Neuronal stem cell (in vitro differentiated cells): Measurements from ENCODE around the gene DTNBP1.

ENCODE experiments used
- DNase-seq: peaks from one replicate; pipeline ENCODE4 v3.0.0-alpha.2; 2013; ENCODE audit warnings: low spot score
- H2AFZ ChIP-seq: one replicate; pipeline ENCODE4 v1.6.1; 2013; ENCODE audit warnings: mild to moderate bottlenecking, low read length, inconsistent platforms
- H2AK5ac ChIP-seq: 2 replicates; pipeline ENCODE4 v1.6.1; 2013; ENCODE audit warnings: low read depth, mild to moderate bottlenecking, inconsistent platforms, low read length, moderate library complexity, mixed read lengths
- H2BK120ac ChIP-seq: 2 replicates; pipeline ENCODE4 v1.6.1; 2013; ENCODE audit warnings: low read depth, mild to moderate bottlenecking, inconsistent platforms, low read length, moderate library complexity, mixed read lengths
- H2BK12ac ChIP-seq: one replicate; pipeline ENCODE4 v1.6.1; 2013; ENCODE audit warnings: low read length, inconsistent platforms
- H2BK15ac ChIP-seq: 2 replicates; pipeline ENCODE4 v1.6.1; 2013; ENCODE audit warnings: mild to moderate bottlenecking, low read length, inconsistent platforms, mixed read lengths
- H2BK5ac ChIP-seq: one replicate; pipeline ENCODE4 v1.6.1; 2013; ENCODE audit warnings: inconsistent platforms, mild to moderate bottlenecking, low read length, moderate library complexity
- H3K14ac ChIP-seq: one replicate; pipeline ENCODE4 v1.6.1; 2013; ENCODE audit warnings: low read length, inconsistent platforms
- H3K18ac ChIP-seq: 2 replicates; pipeline ENCODE4 v1.6.1; 2013; ENCODE audit warnings: low read length, inconsistent platforms
- H3K23ac ChIP-seq: 2 replicates; pipeline ENCODE4 v1.6.1; 2013; ENCODE audit warnings: low read depth, mild to moderate bottlenecking, mixed read lengths, low read length, inconsistent platforms; ENCODE audit not compliant: poor library complexity
- H3K27ac ChIP-seq: replicated peaks from 3 replicates; pipeline ENCODE4 v1.5.1; 2013; ENCODE audit warnings: low read length, inconsistent platforms
- H3K27me3 ChIP-seq, 3 experiments: 2 replicates each; pipeline ENCODE4 v1.6.1; 2013; ENCODE audit warnings: low read length in 3 of 3, mild to moderate bottlenecking in 2 of 3, inconsistent platforms in 1 of 3, low read depth in 1 of 3, mixed read lengths in 1 of 3, moderate library complexity in 1 of 3; ENCODE audit not compliant: control insufficient read depth in 3 of 3, insufficient read depth in 3 of 3
- H3K36me3 ChIP-seq, 2 donors: replicated peaks in 1 of 2; 2 replicates each; pipeline ENCODE4 v1.6.1; 2013; ENCODE audit warnings: low read length in 2 of 2; ENCODE audit not compliant: control insufficient read depth in 2 of 2, insufficient read depth in 2 of 2
- H3K4ac ChIP-seq: 2 replicates; pipeline ENCODE4 v1.6.1; 2013; ENCODE audit warnings: inconsistent platforms, mild to moderate bottlenecking, low read length, moderate library complexity
- H3K4me1 ChIP-seq, 2 donors: 1 replicate in 1 of 2; 2 replicates in 1 of 2; pipeline ENCODE4 v1.6.1; 2013; ENCODE audit warnings: low read length in 2 of 2, low read depth in 1 of 2; ENCODE audit not compliant: control insufficient read depth in 2 of 2, insufficient read depth in 1 of 2
- H3K4me2 ChIP-seq: one replicate; pipeline ENCODE4 v1.6.1; 2013; ENCODE audit warnings: mild to moderate bottlenecking, low read length, inconsistent platforms; ENCODE audit not compliant: insufficient read depth, poor library complexity, severe bottlenecking
- H3K4me3 ChIP-seq, 2 donors: 2 replicates each; pipeline ENCODE4 v1.5.1; 2013; ENCODE audit warnings: low read length in 2 of 2, mild to moderate bottlenecking in 2 of 2, inconsistent platforms in 1 of 2, moderate library complexity in 1 of 2
- H3K79me1 ChIP-seq: one replicate; pipeline ENCODE4 v1.6.1; 2013; ENCODE audit warnings: low read depth, mild to moderate bottlenecking, inconsistent platforms, low read length, moderate library complexity
- H3K9ac ChIP-seq: one replicate; pipeline ENCODE4 v1.6.1; 2013; ENCODE audit warnings: mild to moderate bottlenecking, low read depth, low read length, inconsistent platforms; ENCODE audit not compliant: poor library complexity
- H3K9me3 ChIP-seq, 2 donors: replicated peaks in 1 of 2; 2 replicates each; pipeline versions ENCODE3 to v1.6.1; 2013; ENCODE audit warnings: low read length in 2 of 2, mild to moderate bottlenecking in 2 of 2, inconsistent platforms in 1 of 2, low read depth in 1 of 2, mixed read lengths in 1 of 2, moderate library complexity in 1 of 2; ENCODE audit not compliant: control insufficient read depth in 2 of 2, insufficient read depth in 1 of 2
- H4K8ac ChIP-seq: one replicate; pipeline ENCODE4 v1.6.1; 2013; ENCODE audit warnings: low read depth, mild to moderate bottlenecking, inconsistent platforms, low read length, moderate library complexity
- H4K91ac ChIP-seq: one replicate; pipeline ENCODE4 v1.6.1; 2013; ENCODE audit warnings: low read length, low read depth, mild to moderate bottlenecking, inconsistent platforms; ENCODE audit not compliant: poor library complexity
- WGBS, 2 donors: extraction: QIAGEN DNeasy Blood & Tissue Kit; methylation state at CpG; one replicate each; pipeline ENCODE4 v1.1.7; 2013; ENCODE audit warnings: missing lambda C conversion rate in 2 of 2, mixed read lengths in 1 of 2; ENCODE audit not compliant: insufficient read length in 2 of 2, insufficient replicate concordance in 1 of 2; ENCODE audit errors: extremely low coverage in 2 of 2; 5-methylcytosine and 5-hydroxymethylcytosine counted together

DTNBP1 gene

GRCh38 chr6:15627821-15628220 lies 35.0 kb downstream of the DTNBP1 start:
- Histone ChIP-seq H3K36me3 (no peaks in the 10 kb centered on the region), H3K14ac (no peak overlapping the region)
- WGBS, 2 donors, result no CpG with 5 or more reads among the region's 2 CpGs

GRCh38 chr6:15626878-15627674 lies 35.8 kb downstream of the DTNBP1 start:
- Histone ChIP-seq H3K9me3 (no peaks in the 10 kb centered on the region), H2BK120ac (no peak overlapping the region), H3K4ac (no peak overlapping the region), H3K36me3 (no peaks in the 10 kb centered on the region), H4K8ac (no peak overlapping the region), H3K23ac (no peak overlapping the region), H3K79me1 (no peaks in the 10 kb centered on the region), H3K14ac (no peak overlapping the region), H3K4me3 (no peak overlapping the region), H3K4me2 (no peak overlapping the region), H3K9ac (no peak overlapping the region), H2BK12ac (no peak overlapping the region), H2BK5ac (no peak overlapping the region), H2AFZ (no peak overlapping the region), H3K27me3 (no peaks in the 10 kb centered on the region), H4K91ac (no peak overlapping the region), H3K27ac (no peak overlapping the region), H3K4me1 (peaks cover 0 to 8% of the 10 kb centered on the region in 2 donors), H3K18ac (no peak overlapping the region), H2BK15ac (no peak overlapping the region), H2AK5ac (no peak overlapping the region)
- DNase-seq, result no peak
- no CpG with 5 or more reads among the region's 8 CpGs for WGBS, 2 donors

More at GRCh38 chr6:15627821-15628220, 35.0 kb downstream of the DTNBP1 start:
- Histone ChIP-seq H3K9me3 (no peaks in the 10 kb centered on the region), H4K8ac (no peak overlapping the region), H2AK5ac (no peak overlapping the region), H3K27me3 (no peaks in the 10 kb centered on the region), H2BK5ac (no peak overlapping the region), H3K4me1 (peaks cover 0 to 2% of the 10 kb centered on the region in 2 donors), H3K27ac (no peak overlapping the region), H2BK15ac (no peak overlapping the region), H2AFZ (no peak overlapping the region), H2BK120ac (no peak overlapping the region), H3K4me3 (no peak overlapping the region), H3K79me1 (no peaks in the 10 kb centered on the region), H3K4ac (no peak overlapping the region), H3K18ac (no peak overlapping the region), H2BK12ac (no peak overlapping the region), H3K4me2 (no peak overlapping the region), H3K9ac (no peak overlapping the region), H4K91ac (no peak overlapping the region), H3K23ac (no peak overlapping the region)
- no peak for DNase-seq

- Histone ChIP-seq H3K4me3 (no peak overlapping the region), H3K27me3 (no peaks in the 10 kb centered on the region), H4K8ac (no peak overlapping the region), H3K9me3 (no peaks in the 10 kb centered on the region), H3K14ac (no peak overlapping the region), H2AK5ac (no peak overlapping the region), H2AFZ (no peak overlapping the region), H3K9ac (no peak overlapping the region), H3K36me3 (no peaks in the 10 kb centered on the region), H3K4me2 (no peak overlapping the region), H3K4ac (no peak overlapping the region), H3K79me1 (no peaks in the 10 kb centered on the region), H3K18ac (no peak overlapping the region), H2BK5ac (no peak overlapping the region), H3K27ac (no peak overlapping the region), H3K23ac (no peak overlapping the region), H2BK15ac (no peak overlapping the region), H2BK120ac (no peak overlapping the region), H2BK12ac (no peak overlapping the region), H4K91ac (no peak overlapping the region), H3K4me1 (peaks cover 4 to 12% of the 10 kb centered on the region in 2 donors)
- DNase-seq, result no peak
- whole genome bisulfite sequencing, 2 donors, result no CpG with 5 or more reads among the region's 1 CpG
Measured at GRCh38 chr6:15626160-15626559, 36.7 kb downstream of the DTNBP1 start.

- Histone ChIP-seq H3K18ac (no peak overlapping the region), H4K91ac (no peak overlapping the region), H3K4me2 (no peak overlapping the region), H3K9me3 (no peaks in the 10 kb centered on the region), H3K4ac (peak overlapping the region; percentile 72), H3K36me3 (no peaks in the 10 kb centered on the region), H3K14ac (peak overlapping the region; percentile 87), H3K9ac (peak overlapping the region; percentile 68), H3K27ac (no peak overlapping the region), H2AFZ (no peak overlapping the region), H3K27me3 (no peaks in the 10 kb centered on the region), H3K23ac (no peak overlapping the region), H3K4me1 (peaks cover 4 to 14% of the 10 kb centered on the region in 2 donors), H2BK120ac (no peak overlapping the region), H2BK12ac (peak overlapping the region; percentile 93), H4K8ac (no peak overlapping the region), H2BK15ac (no peak overlapping the region), H2AK5ac (no peak overlapping the region), H3K79me1 (no peaks in the 10 kb centered on the region), H3K4me3 (no peak overlapping the region), H2BK5ac (no peak overlapping the region)
- WGBS, 2 donors, result no CpG with 5 or more reads among the region's 8 CpGs
- DNase-seq, result no peak
Measured at GRCh38 chr6:15623276-15624116, 39.3 kb downstream of the DTNBP1 start.
